GM12878 (cell line): ENCODE data around the gene CYYR1. TPM values are rescaled to one million over a fixed set of nuclear protein-coding genes. Genes with fewer than 3 reads are reported as not detected.

Experiments used
- ATAC-seq: fragments of 200-7000 bp; cut with Tn5 transposase; 3 replicates; pipeline ENCODE4 v1.9.1; 2020; ENCODE audit warnings: mild to moderate bottlenecking, moderate library complexity
- BruUV-seq: library from RNA; stranded (reverse); fragments of 400-500 nt; replicated peaks from 2 replicates; lab custom pipeline; 2021; lab: Mats Ljungman, UMichigan
- CTCF ChIA-PET: fragments of 300-600 bp; sonication (Branson Sonifier 250); formaldehyde crosslinking; extraction: SDS; loops from one replicate; lab custom pipeline; 2021; ENCODE audit warnings: inconsistent platforms; lab: Yijun Ruan, JAX
- POLR2A ChIA-PET: fragments of 350-600 bp; formaldehyde crosslinking; extraction: SDS; loops from one replicate; lab custom pipeline; 2021; ENCODE audit warnings: inconsistent platforms; lab: Charles Lee
- RAD21 ChIA-PET: fragments of 300-600 bp; sonication (Branson Sonifier 250); formaldehyde crosslinking; loops from one replicate; lab custom pipeline; 2023; ENCODE audit warnings: antibody characterized with exemption; ENCODE audit not compliant: unreplicated experiment; lab: Charles Lee
- SMC1A ChIA-PET: fragments of 300-600 bp; sonication (Branson Sonifier 250); formaldehyde crosslinking; loops from one replicate; lab custom pipeline; 2023; ENCODE audit not compliant: unreplicated experiment, uncharacterized antibody; lab: Charles Lee
- DNase-seq: peaks from one replicate; pipeline ENCODE4 v3.0.0-alpha.2; 2011; ENCODE audit warnings: low read depth, low spot score
- FAIRE-seq: peaks from 3 replicates; lab custom pipeline; 2011; peaks lifted over from hg19 to GRCh38; lab: Jason Lieb, UNC
- H2AFZ ChIP-seq: 2 replicates; pipeline ENCODE4 v1.6.0; 2011; ENCODE audit warnings: low read depth, low read length, control low read depth; ENCODE audit not compliant: control insufficient read depth
- H3K27ac ChIP-seq: 2 replicates; pipeline ENCODE4 v1.5.1; 2011; ENCODE audit warnings: control low read depth; ENCODE audit not compliant: control insufficient read depth, insufficient read depth
- H3K27me3 ChIP-seq, 2 experiments: replicated peaks in 1 of 2; 2 replicates each; pipeline versions ENCODE4 v1.6.0 to v1.6.1; 2011; ENCODE audit warnings: low read length in 1 of 2; ENCODE audit not compliant: control insufficient read depth in 2 of 2, insufficient read depth in 2 of 2
- H3K36me3 ChIP-seq, 2 experiments: 2 replicates each; pipeline ENCODE4 v1.5.1; 2011; ENCODE audit warnings: low read length in 1 of 2; ENCODE audit not compliant: control insufficient read depth in 2 of 2, insufficient read depth in 2 of 2
- H3K4me1 ChIP-seq: 2 replicates; pipeline ENCODE4 v1.6.1; 2011; ENCODE audit warnings: mild to moderate bottlenecking, low read length, moderate library complexity, mixed read lengths; ENCODE audit not compliant: control insufficient read depth, insufficient read depth
- H3K4me2 ChIP-seq: 2 replicates; pipeline ENCODE4 v1.6.0; 2011; ENCODE audit warnings: control low read depth; ENCODE audit not compliant: control insufficient read depth, insufficient read depth
- H3K4me3 ChIP-seq: fragments of 200-600 bp; sonication (generic); 2 replicates; pipeline ENCODE4 v1.5.1; 2016
- H3K79me2 ChIP-seq: 2 replicates; pipeline ENCODE4 v1.6.0; 2011; ENCODE audit warnings: low read length; ENCODE audit not compliant: control insufficient read depth, insufficient read depth
- H3K9ac ChIP-seq: 2 replicates; pipeline ENCODE4 v1.8.0; 2011; ENCODE audit warnings: low read length, control low read depth, mixed read lengths; ENCODE audit not compliant: control insufficient read depth, insufficient read depth
- H3K9me3 ChIP-seq: replicated peaks from 3 replicates; pipeline ENCODE4 v1.5.1; 2011; ENCODE audit warnings: mild to moderate bottlenecking, low read length; ENCODE audit not compliant: control insufficient read depth, insufficient read depth
- H4K20me1 ChIP-seq: 2 replicates; pipeline ENCODE4 v1.6.0; 2011; ENCODE audit not compliant: control insufficient read depth, insufficient read depth
- CBX5 ChIP-seq: sonication (generic); IDR thresholded peaks from 2 replicates; pipeline ENCODE4 v1.6.1; 2016; ENCODE audit warnings: low read depth, moderate library complexity, mild to moderate bottlenecking, inconsistent platforms
- ELK1 ChIP-seq: IDR thresholded peaks from 2 replicates; pipeline ENCODE4 v1.6.1; 2012; ENCODE audit warnings: low read depth, low read length, improper control_type of control experiment
- KAT2A ChIP-seq: conservative IDR thresholded peaks from 2 replicates; pipeline ENCODE4 v1.6.1; 2011; ENCODE audit warnings: low read depth, low read length; ENCODE audit not compliant: control insufficient read depth
- NFYB ChIP-seq: IDR thresholded peaks from 2 replicates; pipeline ENCODE4 v1.6.1; 2011; ENCODE audit warnings: low read depth, mild to moderate bottlenecking, low read length, improper control_type of control experiment, moderate library complexity; ENCODE audit not compliant: insufficient read depth
- NRF1 ChIP-seq: conservative IDR thresholded peaks from 2 replicates; pipeline ENCODE4 v1.6.1; 2011; ENCODE audit warnings: mild to moderate bottlenecking, low read depth, low read length, improper control_type of control experiment
- PAX8 ChIP-seq: fragments of 450-650 bp; IDR thresholded peaks from 2 replicates; pipeline ENCODE4 v1.6.1; 2017; ENCODE audit warnings: mild to moderate bottlenecking, moderate library complexity
- RB1 ChIP-seq: fragments of 450-650 bp; formaldehyde crosslinking; IDR thresholded peaks from 2 replicates; pipeline ENCODE4 v1.6.1; 2017; ENCODE audit warnings: mild to moderate bottlenecking, borderline replicate concordance
- SIX5 ChIP-seq: IDR thresholded peaks from 2 replicates; pipeline ENCODE4 v1.6.1; 2011; ENCODE audit warnings: mild to moderate bottlenecking, low read depth, low read length, moderate library complexity; ENCODE audit not compliant: severe bottlenecking
- STAT3 ChIP-seq: IDR thresholded peaks from 2 replicates; pipeline ENCODE4 v1.6.1; 2011; ENCODE audit warnings: low read depth, low read length, improper control_type of control experiment
- WGBS: methylation state at CpG from one replicate; pipeline ENCODE4 v1.1.6; 2016; ENCODE audit warnings: low lambda C conversion rate; ENCODE audit not compliant: insufficient replicate concordance, insufficient coverage; ENCODE audit errors: missing lambda C conversion rate; 5-methylcytosine and 5-hydroxymethylcytosine counted together
- in situ Hi-C: fragments of 300-500 bp; cut with MboI; formaldehyde crosslinking; loops from 9 replicates; pipeline ENCODE4 v1.14.3; 2018; ENCODE audit warnings: mixed read lengths
- intact Hi-C: fragments of 100-400 bp; cut with micrococcal nuclease; formaldehyde crosslinking; loops from one replicate; pipeline ENCODE4 v1.14.2; 2022; ENCODE audit not compliant: unreplicated experiment
- polyA plus RNA-seq, 11 experiments: library from polyadenylated mRNA; depleted of rRNA in 4 of 11; unstranded in 6 of 11; stranded (reverse) in 5 of 11; fragments of >200 nt; fragmentation: Nextera tagmentation in 4 of 11; fragmentation: Illumina TruSeq in 1 of 11; extraction: Ambion mirVana in 4 of 11; extraction: Trizol in 1 of 11; gene quantifications; 1 replicate in 1 of 11; 2 replicates in 10 of 11; pipeline versions ENCODE4 v1.2.1 to v1.2.3, GENCODE V29; 2011 to 2016; ENCODE audit warnings: inconsistent platforms in 2 of 11, missing spikeins in 2 of 11, low read depth in 1 of 11
- total RNA-seq, 4 experiments: library from RNA; depleted of rRNA in 3 of 4; stranded (reverse); fragments of >200 nt in 3 of 4; fragmentation: Illumina TruSeq in 1 of 4; extraction: Trizol in 1 of 4; gene quantifications; 2 replicates each; pipeline versions ENCODE4 v1.2.1 to v1.2.3, GENCODE V29; 2013 to 2021

The CYYR1 gene
- total and polyA plus RNA-seq, 10 of the 15 experiments (the other 5 are each of a cell fraction or from before 2014, with no cell fraction given), result 0.11 to 0.13 TPM; not detected in 8

GRCh38 chr21:26593800-26594199 lies 20.7 kb upstream of the CYYR1 start:
- Histone ChIP-seq H3K4me2 (no peak overlapping the region), H4K20me1 (no peaks in the 10 kb centered on the region), H3K9me3 (no peaks in the 10 kb centered on the region), H3K4me3 (no peak overlapping the region), H3K9ac (no peak overlapping the region), H3K79me2 (no peaks in the 10 kb centered on the region), H3K27ac (no peak overlapping the region), H3K27me3 (no peaks in the 10 kb centered on the region), H3K4me1 (no peaks in the 10 kb centered on the region), H2AFZ (no peak overlapping the region), H3K36me3 (no peaks in the 10 kb centered on the region)
- ChIA-PET CTCF (no interaction called here), POLR2A (no interaction called here), RAD21 (no interaction called here), SMC1A (no interaction called here)
- TF ChIP-seq ELK1 (no peak), CBX5 (no peak), RB1 (no peak), NRF1 (no peak), KAT2A (no peak), NFYB (no peak), PAX8 (no peak), STAT3 (no peak), SIX5 (no peak)
- DNase-seq (no peak), ATAC-seq (no peak), FAIRE-seq (no peak)
- 6% methylated on average over 1 of the region's 1 CpG for WGBS
- intact Hi-C loops, result no loop called here
- in situ Hi-C loops, result no loop called here
- no TSS peak for BruUV-seq
